Neuron (in vitro differentiated cells): ENCODE data around the gene TOLLIP.
"Not testable (repeated sequence)": the region's sequence is repeated elsewhere in the genome, so short reads cannot be mapped to it uniquely, and the experiment has no call there.

Source experiments
- H2AFZ ChIP-seq: one replicate; pipeline ENCODE4 v1.6.1; 2013; ENCODE audit warnings: low read depth, mild to moderate bottlenecking, inconsistent platforms, low read length, moderate library complexity
- H3K27me3 ChIP-seq: one replicate; pipeline ENCODE4 v1.6.1; 2013; ENCODE audit warnings: low read length; ENCODE audit not compliant: insufficient read depth
- H3K36me3 ChIP-seq: one replicate; pipeline ENCODE4 v1.6.1; 2013; ENCODE audit warnings: low read length; ENCODE audit not compliant: insufficient read depth
- H3K4me1 ChIP-seq: one replicate; pipeline ENCODE4 v1.6.1; 2013; ENCODE audit warnings: low read length; ENCODE audit not compliant: insufficient read depth
- H3K4me3 ChIP-seq: 2 replicates; pipeline ENCODE4 v1.5.1; 2013; ENCODE audit warnings: mild to moderate bottlenecking, low read length, moderate library complexity
- H3K9me3 ChIP-seq: one replicate; pipeline ENCODE4 v1.6.1; 2013; ENCODE audit warnings: low read length

The TOLLIP gene

GRCh38 chr11:1309498-1310317 is at the start of gene TOLLIP:
Gene TOLLIP (minus strand): TSS chr11:1309632. CDS start chr11:1309498, 134 bp downstream.
- Histone ChIP-seq H3K4me1 (peaks cover 15% of the 10 kb centered on the region), H3K9me3 (peaks cover 24% of the 10 kb centered on the region), H3K4me3 (peak within 1 kb of the TSS; percentile 62), H3K27me3 (no peaks in the 10 kb centered on the region), H3K36me3 (peaks cover 11% of the 10 kb centered on the region), H2AFZ (peak within 1 kb of the TSS; percentile 66)

DNA sequence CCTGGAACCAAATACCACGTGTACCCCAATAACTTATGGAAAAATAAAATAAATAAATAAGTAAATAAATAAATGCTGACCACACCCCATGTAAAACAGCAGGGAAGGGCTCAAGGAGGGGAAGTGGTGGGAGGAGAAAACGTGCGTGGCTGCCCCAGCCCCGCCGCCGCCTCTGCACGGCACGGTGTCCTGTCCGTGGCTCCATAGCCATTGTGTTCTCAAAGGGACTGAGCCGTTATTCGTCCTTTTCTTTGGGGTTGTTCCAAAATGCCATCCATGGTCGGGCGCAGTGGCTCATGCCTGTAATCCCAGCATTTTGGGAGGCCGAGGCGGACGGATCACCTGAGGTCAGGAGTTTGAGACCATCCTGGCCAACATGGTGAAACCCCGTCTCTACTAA is 49.5 kb upstream of the TOLLIP start:
- H3K9me3 ChIP-seq, H3K4me1 ChIP-seq, H2AFZ ChIP-seq, H3K27me3 ChIP-seq, H3K4me3 ChIP-seq, H3K36me3 ChIP-seq: not testable (repeated sequence)

GRCh38 chr11:1358286-1358685 is 48.9 kb upstream of the TOLLIP start:
- Histone ChIP-seq H3K9me3 (no peaks in the 10 kb centered on the region), H2AFZ (no peak overlapping the region), H3K4me3 (no peak overlapping the region), H3K27me3 (no peaks in the 10 kb centered on the region), H3K4me1 (no peaks in the 10 kb centered on the region), H3K36me3 (no peaks in the 10 kb centered on the region)

DNA sequence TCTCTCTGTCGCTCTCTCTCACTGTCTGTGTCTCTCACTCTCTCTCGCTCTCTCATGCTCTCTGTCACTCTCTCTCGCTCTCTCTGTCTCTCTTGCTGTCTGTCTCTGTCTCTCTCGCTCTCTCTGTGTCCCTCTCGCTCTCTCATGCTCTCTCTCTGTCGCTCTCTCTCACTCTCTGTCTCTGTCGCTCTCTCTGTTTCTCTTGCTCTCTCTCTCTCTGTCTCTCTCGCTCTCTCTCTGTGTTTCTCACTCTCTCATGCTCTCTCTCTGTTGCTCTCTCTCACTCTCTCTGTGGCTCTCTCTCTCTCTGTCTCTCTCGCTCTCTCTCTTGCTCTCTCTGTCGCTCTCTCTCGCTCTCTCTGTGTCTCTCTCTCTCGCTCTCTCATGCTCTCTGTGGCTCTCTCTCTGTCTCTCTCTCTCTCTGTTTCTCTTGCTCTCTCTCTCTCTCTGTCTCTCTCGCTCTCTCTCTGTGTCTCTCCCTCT is 47.1 kb upstream of the TOLLIP start:
- Histone ChIP-seq H3K4me3 (no peak overlapping the region), H3K9me3 (no peaks in the 10 kb centered on the region), H3K36me3 (no peaks in the 10 kb centered on the region), H3K4me1 (no peaks in the 10 kb centered on the region), H3K27me3 (no peaks in the 10 kb centered on the region), H2AFZ (no peak overlapping the region)

DNA sequence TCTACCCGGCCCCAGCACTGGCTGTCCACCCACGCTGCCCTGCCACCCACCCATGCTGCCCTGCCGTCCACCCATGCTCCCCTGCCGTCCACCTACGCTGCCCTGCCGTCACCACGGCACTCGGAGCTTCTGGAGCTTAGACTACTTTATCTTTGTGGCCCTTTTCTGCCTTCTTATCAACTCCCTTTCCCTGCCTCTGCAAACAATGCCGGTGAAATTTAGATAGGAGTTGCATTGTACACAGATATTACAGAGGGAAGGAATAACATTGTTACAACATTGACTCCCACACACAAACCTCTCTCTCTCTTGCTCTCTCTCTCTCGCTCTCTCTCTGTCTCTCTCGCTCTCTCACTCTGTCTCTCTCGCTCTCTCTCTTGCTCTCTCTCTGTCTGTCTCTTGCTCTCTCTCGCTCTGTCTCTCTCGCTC is 46.6 kb upstream of the TOLLIP start:
- Histone ChIP-seq H3K4me1 (no peaks in the 10 kb centered on the region), H3K36me3 (no peaks in the 10 kb centered on the region), H3K4me3 (no peak overlapping the region), H3K27me3 (no peaks in the 10 kb centered on the region), H2AFZ (no peak overlapping the region), H3K9me3 (no peaks in the 10 kb centered on the region)

DNA sequence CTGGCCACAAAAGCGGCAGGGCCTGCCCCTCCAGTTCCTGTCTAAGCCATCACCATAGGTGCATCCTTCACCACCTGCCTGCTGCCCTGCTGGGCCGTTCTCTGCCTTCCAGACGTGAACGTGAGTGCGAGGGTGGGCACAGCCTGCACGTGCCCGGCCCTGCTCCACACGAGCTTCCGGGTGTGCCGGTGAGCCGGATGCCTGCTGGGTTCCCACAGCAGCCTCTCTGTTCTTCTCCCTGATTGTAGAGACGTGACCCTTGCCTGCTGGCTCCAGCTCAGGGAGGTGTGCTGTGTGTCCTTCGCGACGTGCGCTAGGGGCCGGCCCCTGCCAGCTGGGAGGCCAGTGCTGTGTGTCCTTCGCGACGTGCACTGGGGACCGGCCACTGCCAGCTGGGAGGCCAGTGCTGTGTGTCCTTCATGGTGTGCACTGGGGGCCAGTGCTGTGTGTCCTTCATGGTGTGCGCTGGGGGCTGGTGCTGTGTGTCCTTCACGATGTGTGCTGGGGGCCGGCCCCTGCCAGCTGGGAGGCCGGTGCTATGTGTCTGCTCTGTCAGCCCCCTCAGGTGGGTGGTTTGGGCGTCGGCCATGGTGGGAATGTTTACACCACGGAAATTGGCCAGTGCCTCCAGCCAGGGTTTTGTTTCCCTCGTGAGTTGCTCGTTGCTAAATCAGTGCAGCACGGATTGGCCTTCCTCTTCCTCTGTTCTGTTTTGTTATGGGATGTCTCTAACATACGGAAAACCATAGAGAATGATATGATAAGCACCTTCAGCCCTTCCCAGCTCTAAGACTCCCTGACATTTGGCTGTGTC is 44.9 kb upstream of the TOLLIP start:
- Histone ChIP-seq H2AFZ (no peak overlapping the region), H3K4me1 (peaks cover 13% of the 10 kb centered on the region)

GRCh38 chr11:1353383-1354124 is 44.1 kb upstream of the TOLLIP start:
- Histone ChIP-seq H3K4me3 (no peak overlapping the region), H3K4me1 (peaks cover 21% of the 10 kb centered on the region), H3K9me3 (no peaks in the 10 kb centered on the region), H3K36me3 (no peaks in the 10 kb centered on the region), H2AFZ (no peak overlapping the region), H3K27me3 (no peaks in the 10 kb centered on the region)

More for the DNA sequence above, 44.9 kb upstream of the TOLLIP start:
- Histone ChIP-seq H3K4me3 (no peak overlapping the region), H3K36me3 (no peaks in the 10 kb centered on the region), H3K9me3 (no peaks in the 10 kb centered on the region), H3K27me3 (no peaks in the 10 kb centered on the region)

DNA sequence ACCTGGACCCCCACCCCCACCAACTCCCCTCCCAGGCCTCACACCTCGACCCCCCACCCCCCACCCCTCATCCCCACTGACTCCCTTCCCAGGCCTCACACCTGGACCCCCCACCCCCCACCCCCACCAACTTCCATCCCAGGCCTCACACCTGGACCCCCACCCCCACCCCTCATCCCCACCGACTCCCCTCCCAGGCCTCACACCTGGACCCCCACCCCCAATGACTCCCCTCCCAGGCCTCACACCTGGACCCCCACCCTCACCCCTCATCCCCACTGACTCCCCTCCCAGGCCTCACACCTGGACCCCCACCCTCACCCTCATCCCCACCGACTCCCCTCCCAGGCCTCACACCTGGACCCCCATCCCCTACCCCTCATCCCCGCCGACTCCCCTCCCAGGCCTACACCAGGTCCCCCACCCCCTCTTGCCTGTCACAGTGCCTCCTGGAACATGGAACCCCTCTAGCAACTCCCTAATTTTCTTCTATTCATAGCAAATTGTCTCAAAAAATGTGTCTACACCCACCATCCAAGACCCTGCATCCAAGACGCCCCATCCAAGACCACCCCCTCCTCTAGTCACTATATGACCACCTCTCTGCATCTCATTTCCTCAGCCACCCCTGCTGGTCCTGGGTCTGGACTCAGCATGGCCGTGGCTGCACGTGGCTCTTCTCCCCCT is 43.4 kb upstream of the TOLLIP start:
- Histone ChIP-seq H3K27me3 (no peaks in the 10 kb centered on the region), H3K4me1 (peaks cover 28% of the 10 kb centered on the region), H3K36me3 (no peaks in the 10 kb centered on the region), H3K9me3 (no peaks in the 10 kb centered on the region), H3K4me3 (no peak overlapping the region), H2AFZ (no peak overlapping the region)

DNA sequence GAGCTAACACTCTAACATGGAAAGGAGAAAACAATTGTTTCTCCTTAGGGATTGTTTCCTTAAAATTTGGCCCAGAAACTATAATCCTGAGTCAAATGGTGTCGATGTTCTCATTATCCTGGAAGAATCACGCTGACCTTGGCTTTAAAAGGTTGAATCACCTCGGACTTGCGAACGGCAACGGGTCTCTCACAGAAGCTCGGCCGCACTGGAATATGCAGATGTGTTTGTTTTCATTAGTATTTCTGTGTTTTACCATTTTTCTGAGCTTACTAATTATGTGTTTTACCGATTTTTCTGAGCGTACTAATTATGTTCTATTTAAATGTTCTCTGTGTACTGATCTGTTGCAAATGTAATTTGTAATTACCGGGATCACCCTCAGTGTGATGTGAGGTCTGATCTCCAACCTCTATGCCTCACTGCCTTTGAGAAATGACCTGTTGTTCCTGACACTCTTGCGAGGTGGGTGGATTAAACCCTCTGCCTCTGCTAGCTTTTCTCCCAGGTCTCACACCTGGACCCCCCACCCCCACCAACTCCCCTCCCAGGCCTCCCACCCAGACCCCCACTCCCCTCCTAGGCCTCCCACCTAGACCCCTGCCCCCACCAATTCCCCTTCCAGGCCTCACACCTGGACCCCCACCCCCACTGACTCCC is 42.0 kb upstream of the TOLLIP start:
- Histone ChIP-seq H3K36me3 (no peaks in the 10 kb centered on the region), H3K9me3 (no peaks in the 10 kb centered on the region), H3K4me1 (peaks cover 28% of the 10 kb centered on the region), H3K4me3 (no peak overlapping the region), H3K27me3 (no peaks in the 10 kb centered on the region), H2AFZ (no peak overlapping the region)

DNA sequence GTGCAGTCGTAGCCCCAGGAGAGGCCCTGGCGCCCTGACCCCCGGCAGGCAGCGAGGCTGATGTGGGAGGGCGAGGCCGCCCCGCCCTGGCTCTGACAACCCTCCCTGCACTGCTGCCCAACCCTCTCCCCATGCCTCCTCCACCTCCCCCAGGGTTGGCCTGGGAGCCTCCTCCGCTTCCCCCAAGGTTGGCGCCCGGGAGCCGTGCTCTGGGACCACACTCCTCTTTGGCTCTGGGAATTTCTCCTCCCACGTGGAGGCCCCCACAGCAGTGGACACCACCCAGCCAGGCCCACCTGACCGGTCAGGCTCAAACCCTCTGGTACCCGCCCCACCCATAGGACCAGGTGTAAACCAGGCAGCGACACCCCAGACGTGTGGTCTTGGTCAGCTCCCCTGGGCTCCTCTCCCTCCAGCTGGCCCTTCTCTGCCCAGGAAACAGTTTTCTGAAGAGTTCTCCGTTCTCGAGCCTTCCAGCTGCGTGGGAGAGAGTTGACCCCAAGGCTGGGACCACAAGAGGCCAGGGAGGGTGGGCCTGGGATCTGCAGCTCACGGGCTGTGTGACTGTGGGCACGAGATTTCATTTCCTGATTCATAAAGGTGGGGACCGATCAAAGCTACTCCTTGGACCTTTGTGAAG is 40.8 kb upstream of the TOLLIP start:
- H3K4me1 ChIP-seq, result peaks cover 28% of the 10 kb centered on the region
- H3K9me3 ChIP-seq, result no peaks in the 10 kb centered on the region
- no peak overlapping the region for H3K4me3 ChIP-seq
- no peak overlapping the region for H2AFZ ChIP-seq
- peaks cover 5% of the 10 kb centered on the region for H3K27me3 ChIP-seq
- H3K36me3 ChIP-seq, result no peaks in the 10 kb centered on the region

DNA sequence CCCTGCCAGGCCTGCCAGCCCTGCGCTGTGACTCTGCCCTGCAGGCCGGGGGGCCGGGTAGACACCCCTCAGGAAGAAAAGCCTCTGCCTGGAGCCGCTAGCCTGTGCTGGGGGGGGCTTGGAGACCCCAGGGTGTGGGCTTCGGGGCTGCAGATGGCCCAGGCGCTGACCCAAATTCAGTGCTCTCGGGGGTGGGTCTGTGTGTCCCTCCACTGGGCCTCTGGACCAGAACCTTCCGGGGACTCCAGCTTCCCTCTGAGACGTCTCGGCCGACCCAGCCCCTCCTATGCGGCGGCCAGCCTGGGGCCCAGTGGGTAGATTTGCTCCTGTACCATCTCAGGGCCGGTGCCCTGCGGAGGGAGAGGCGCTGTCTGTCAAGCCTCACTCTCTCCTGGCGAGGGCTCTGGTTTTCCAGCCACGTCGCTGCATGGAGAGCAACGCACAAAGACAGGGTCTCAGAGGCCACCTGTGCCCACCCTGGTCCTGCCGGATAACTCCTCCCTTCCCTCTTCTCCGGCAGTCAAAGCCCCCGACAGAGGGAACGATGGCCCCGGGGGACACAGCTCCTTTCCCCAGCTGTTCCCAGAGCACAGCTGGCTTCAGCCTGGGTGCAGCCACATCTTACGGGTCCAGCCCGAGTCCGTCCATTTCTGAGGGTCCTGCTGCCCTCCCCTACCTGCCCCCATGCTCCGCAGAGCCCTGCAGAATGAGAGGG is 40.1 kb upstream of the TOLLIP start:
- Histone ChIP-seq H3K36me3 (no peaks in the 10 kb centered on the region), H3K4me3 (no peak overlapping the region), H2AFZ (no peak overlapping the region), H3K4me1 (peaks cover 28% of the 10 kb centered on the region), H3K9me3 (no peaks in the 10 kb centered on the region), H3K27me3 (peaks cover 5% of the 10 kb centered on the region)
